Naive thymus-derived CD4-positive, alpha-beta T cell (primary cell): ENCODE results near the gene KRT222. TPM values are rescaled to one million over a fixed set of nuclear protein-coding genes. Genes with fewer than 3 reads are reported as not detected.

ENCODE experiments used
- ATAC-seq: fragments of 150-1000 bp; cut with Tn5 transposase; 2 replicates; pipeline ENCODE4 v1.10.0; 2021; ENCODE audit warnings: mild to moderate bottlenecking, moderate library complexity
- CTCF ChIA-PET: fragments of 350-600 bp; sonication (Branson Sonifier 250); formaldehyde crosslinking; loops from one replicate; lab custom pipeline; 2021; ENCODE audit warnings: antibody characterized with exemption; lab: Charles Lee
- POLR2A ChIA-PET: fragments of 350-600 bp; sonication (Branson Sonifier 250); formaldehyde crosslinking; loops from one replicate; lab custom pipeline; 2021; ENCODE audit warnings: antibody characterized with exemption, inconsistent platforms; lab: Charles Lee
- DNase-seq, 9 donors: peaks; one replicate each; pipeline versions ENCODE4 v3.0.0 to v3.0.0-alpha.2; 2020 to 2022; ENCODE audit warnings: mixed read lengths in 1 of 9
- H3K27ac ChIP-seq: one replicate; pipeline ENCODE4 v1.7.0; 2013; ENCODE audit warnings: mild to moderate bottlenecking, low read depth, low read length, moderate library complexity
- H3K27me3 ChIP-seq, 2 donors: one replicate each; pipeline ENCODE4 v1.7.0; 2013; ENCODE audit warnings: low read length in 2 of 2, mild to moderate bottlenecking in 2 of 2, moderate library complexity in 2 of 2; ENCODE audit not compliant: control insufficient read depth in 2 of 2, insufficient read depth in 2 of 2
- H3K36me3 ChIP-seq, 3 experiments: 1 replicate in 2 of 3; 2 replicates in 1 of 3; pipeline ENCODE4 v1.7.0; 2013; ENCODE audit warnings: low read length in 3 of 3, mild to moderate bottlenecking in 3 of 3, moderate library complexity in 1 of 3; ENCODE audit not compliant: insufficient read depth in 3 of 3, control insufficient read depth in 2 of 3
- H3K4me1 ChIP-seq, 2 donors: one replicate each; pipeline ENCODE4 v1.7.0; 2013; ENCODE audit warnings: low read length in 2 of 2, mild to moderate bottlenecking in 2 of 2, moderate library complexity in 1 of 2; ENCODE audit not compliant: control insufficient read depth in 2 of 2, insufficient read depth in 2 of 2
- H3K4me3 ChIP-seq: 2 replicates; pipeline ENCODE4 v1.7.0; 2013; ENCODE audit warnings: mild to moderate bottlenecking, low read length
- H3K9me3 ChIP-seq, 3 experiments: 1 replicate in 2 of 3; 2 replicates in 1 of 3; pipeline ENCODE4 v1.7.0; 2013; ENCODE audit warnings: low read length in 3 of 3; ENCODE audit not compliant: control insufficient read depth in 2 of 3
- H3K27ac Mint-ChIP-seq, 9 donors: one replicate each; pipeline ENCODE4 v1.8.0; 2020 to 2022; ENCODE audit warnings: mixed read lengths in 9 of 9, mild to moderate bottlenecking in 8 of 9, moderate library complexity in 5 of 9, inconsistent platforms in 2 of 9
- H3K27me3 Mint-ChIP-seq, 5 donors: one replicate each; pipeline ENCODE4 v1.8.0; 2021 to 2022; ENCODE audit warnings: mixed read lengths in 5 of 5, mild to moderate bottlenecking in 1 of 5
- H3K36me3 Mint-ChIP-seq, 5 donors: one replicate each; pipeline ENCODE4 v1.8.0; 2020 to 2022; ENCODE audit warnings: mixed read lengths in 5 of 5, mild to moderate bottlenecking in 3 of 5, inconsistent platforms in 1 of 5
- H3K4me1 Mint-ChIP-seq, 7 donors: one replicate each; pipeline ENCODE4 v1.8.0; 2020 to 2022; ENCODE audit warnings: mixed read lengths in 7 of 7, mild to moderate bottlenecking in 3 of 7, inconsistent platforms in 1 of 7
- H3K4me3 Mint-ChIP-seq, 10 donors: one replicate each; pipeline ENCODE4 v1.8.0; 2020 to 2022; ENCODE audit warnings: mild to moderate bottlenecking in 10 of 10, mixed read lengths in 10 of 10, moderate library complexity in 6 of 10, inconsistent platforms in 2 of 10
- H3K9me3 Mint-ChIP-seq, 11 donors: one replicate each; pipeline ENCODE4 v1.8.0; 2020 to 2022; ENCODE audit warnings: mixed read lengths in 11 of 11, mild to moderate bottlenecking in 4 of 11, inconsistent platforms in 1 of 11, moderate library complexity in 1 of 11
- intact Hi-C, 2 donors: fragments of 100-400 bp; cut with micrococcal nuclease; formaldehyde crosslinking; loops; one replicate each; pipeline ENCODE4 v1.15.1; 2023
- polyA plus RNA-seq, 2 donors: library from polyadenylated mRNA; unstranded; fragments of 300-500 nt; fragmentation: Illumina TruSeq; gene quantifications; one replicate each; pipeline ENCODE4 v1.2.3, GENCODE V29; 2021
- total RNA-seq, 6 experiments: library from RNA in 5 of 6; stranded (reverse) in 5 of 6; gene quantifications; 1 replicate in 5 of 6; 2 replicates in 1 of 6; pipeline ENCODE4 v1.2.3 and lab custom pipeline; 2021 to 2026

Gene KRT222
- total and polyA plus RNA-seq, 7 experiments from 2014 or later, result not detected

GRCh38 chr17:40622509-40622928 is 42.5 kb downstream of the KRT222 start:
- peak; percentile 74 for ATAC-seq

GRCh38 chr17:40621578-40621977 is 43.4 kb downstream of the KRT222 start:
- H3K4me3 Mint-ChIP-seq, result peak overlapping the region in 2 of 10 donors; percentile 64 to 67
- peak overlapping the region in 5 of 9 donors; percentile 18 to 91 (median 69) for H3K27ac Mint-ChIP-seq
- H3K4me1 Mint-ChIP-seq, result peaks cover 25 to 67% (median 52%) of the 10 kb centered on the region in 7 donors

More at GRCh38 chr17:40622509-40622928, 42.5 kb downstream of the KRT222 start:
- ChIA-PET CTCF (interaction anchor here (0.6 to 16.4 kb wide), 4 partner anchors 53 to 87 kb away, joined by 3 to 425 read pairs (median 3); partner anchors contain the start of gene CCR7), POLR2A (interaction anchor here (1.4 to 29.4 kb wide), 4 partner anchors 10 to 67 kb away, joined by 5 to 2132 read pairs (median 6); partner anchors contain the start of gene CCR7)
- Histone ChIP-seq H3K27me3 (no peaks in the 10 kb centered on the region), H3K9me3 (no peaks in the 10 kb centered on the region), H3K36me3 (peaks cover 0 to 3% (median 0%) of the 10 kb centered on the region in 3 experiments), H3K4me3 (peak overlapping the region; percentile 28), H3K27ac (peak overlapping the region; percentile 18), H3K4me1 (peaks cover 27 to 35% of the 10 kb centered on the region in 2 donors)
- peak overlapping the region; percentile 11 to 88 (median 73) for H3K27ac Mint-ChIP-seq
- H3K36me3 Mint-ChIP-seq, result peaks cover 0 to 4% (median 0%) of the 10 kb centered on the region in 5 donors
- no peaks in the 10 kb centered on the region for H3K27me3 Mint-ChIP-seq
- H3K4me3 Mint-ChIP-seq, result peak overlapping the region; percentile 54 to 81 (median 66)
- peaks cover 21 to 61% (median 48%) of the 10 kb centered on the region in 7 donors for H3K4me1 Mint-ChIP-seq
- DNase-seq, result peak in 5 of 9 donors; percentile 38 to 60 (median 53)
- intact Hi-C loops, result loop anchor here (5.0 kb wide), 2 partner anchors 105 to 1025 kb away; no protein-coding TSS in a partner anchor
- H3K9me3 Mint-ChIP-seq, result no peaks in the 10 kb centered on the region

GRCh38 chr17:40621019-40621418 is 44.0 kb downstream of the KRT222 start:
- H3K36me3 Mint-ChIP-seq, result peaks cover 0 to 2% (median 0%) of the 10 kb centered on the region in 5 donors
- H3K4me3 ChIP-seq, result no peak overlapping the region
- H3K27ac Mint-ChIP-seq, result peak overlapping the region in 5 of 9 donors; percentile 48 to 91 (median 76)
- DNase-seq (no peak), ATAC-seq (no peak)
- no peaks in the 10 kb centered on the region for H3K9me3 Mint-ChIP-seq
- ChIA-PET CTCF (interaction anchor here (0.8 to 16.4 kb wide), 5 partner anchors 14 to 206 kb away, joined by 3 to 425 read pairs (median 6); partner anchors contain the start of gene CCR7), POLR2A (interaction anchor here (29.4 kb wide), 1 partner anchor 66 kb away, joined by 2132 read pairs; the partner anchor contains the start of gene CCR7)
- H3K36me3 ChIP-seq, result no peaks in the 10 kb centered on the region
- no peaks in the 10 kb centered on the region for H3K9me3 ChIP-seq
- H3K4me1 Mint-ChIP-seq, result peaks cover 29 to 73% (median 58%) of the 10 kb centered on the region in 7 donors
- no peaks in the 10 kb centered on the region for H3K27me3 Mint-ChIP-seq
- H3K27ac ChIP-seq, result no peak overlapping the region
- no peaks in the 10 kb centered on the region for H3K27me3 ChIP-seq
- peaks cover 27 to 40% of the 10 kb centered on the region in 2 donors for H3K4me1 ChIP-seq
- intact Hi-C loops, result loop anchor here (5.0 kb wide), 2 partner anchors 106 to 1026 kb away; no protein-coding TSS in a partner anchor
- peak overlapping the region in 7 of 10 donors; percentile 2 to 92 (median 29) for H3K4me3 Mint-ChIP-seq

More at GRCh38 chr17:40621578-40621977, 43.4 kb downstream of the KRT222 start:
- Histone ChIP-seq H3K4me1 (peaks cover 27 to 35% of the 10 kb centered on the region in 2 donors), H3K27me3 (no peaks in the 10 kb centered on the region), H3K9me3 (no peaks in the 10 kb centered on the region), H3K4me3 (no peak overlapping the region), H3K36me3 (no peaks in the 10 kb centered on the region), H3K27ac (no peak overlapping the region)
- CTCF ChIA-PET, result interaction anchor here (0.8 to 16.4 kb wide), 3 partner anchors 14 to 206 kb away, joined by 3 to 425 read pairs (median 5); partner anchors contain the start of gene CCR7
- peaks cover 0 to 2% (median 0%) of the 10 kb centered on the region in 5 donors for H3K36me3 Mint-ChIP-seq
- ATAC-seq, result no peak
- POLR2A ChIA-PET, result interaction anchor here (1.4 to 29.4 kb wide), 4 partner anchors 9 to 66 kb away, joined by 5 to 2132 read pairs (median 6); partner anchors contain the start of gene CCR7
- intact Hi-C loops, result loop anchor here (5.0 kb wide), 2 partner anchors 106 to 1026 kb away; no protein-coding TSS in a partner anchor
- no peaks in the 10 kb centered on the region for H3K27me3 Mint-ChIP-seq
- no peaks in the 10 kb centered on the region for H3K9me3 Mint-ChIP-seq
- no peak for DNase-seq

DNA sequence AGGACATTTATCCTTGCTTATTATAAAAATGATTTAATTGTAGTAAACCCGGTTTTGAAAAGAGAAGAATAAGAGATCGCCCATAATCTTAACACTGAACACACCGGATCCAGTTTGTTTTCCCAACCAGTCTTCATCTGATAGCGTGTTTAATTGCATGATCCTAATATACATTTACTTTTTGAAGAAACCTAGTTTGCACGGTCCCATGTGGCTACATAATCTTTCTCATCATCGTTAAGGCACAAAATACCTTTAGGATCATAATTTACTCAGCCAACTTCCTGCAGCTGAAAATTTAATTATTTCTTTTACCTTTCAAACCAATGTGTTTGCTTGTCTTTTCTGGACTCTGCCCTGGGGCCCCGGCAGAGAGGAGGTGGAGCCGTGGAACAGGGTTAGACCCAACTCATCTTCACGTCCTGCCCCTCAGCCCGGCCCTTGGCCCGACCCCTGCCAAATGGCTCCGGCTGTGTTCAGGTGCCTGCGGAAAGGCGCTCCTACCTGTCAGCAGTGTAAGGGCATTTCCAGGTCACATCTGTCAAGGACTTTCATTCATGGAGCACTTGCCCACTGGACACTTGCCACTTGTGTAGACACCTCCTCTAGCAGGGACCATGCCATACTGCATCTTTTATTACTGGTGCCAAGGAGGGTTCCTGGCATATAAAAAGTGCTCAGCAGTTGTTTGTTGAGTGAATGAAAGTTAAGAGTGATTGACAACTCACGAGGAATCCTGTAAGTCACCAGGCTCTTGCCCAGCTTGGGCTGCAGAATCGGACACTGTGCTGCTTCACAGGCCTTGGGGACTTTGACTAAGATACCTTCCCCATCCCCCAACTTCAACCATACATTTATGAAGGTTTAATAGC is 46.0 kb downstream of the KRT222 start:
- no peaks in the 10 kb centered on the region for H3K9me3 Mint-ChIP-seq
- H3K27ac Mint-ChIP-seq, result peak overlapping the region in 6 of 9 donors; percentile 19 to 96 (median 82)
- no peaks in the 10 kb centered on the region for H3K36me3 Mint-ChIP-seq
- no peaks in the 10 kb centered on the region for H3K9me3 ChIP-seq
- H3K36me3 ChIP-seq, result no peaks in the 10 kb centered on the region
- peaks cover 36 to 78% (median 75%) of the 10 kb centered on the region in 7 donors for H3K4me1 Mint-ChIP-seq
- ChIA-PET POLR2A (interaction anchor here (0.6 to 29.4 kb wide), 9 partner anchors 12 to 192 kb away, joined by 3 to 2132 read pairs (median 4); partner anchors contain the start of genes CCR7 and SMARCE1), CTCF (interaction anchor here (0.7 to 16.4 kb wide), 14 partner anchors 11 to 1047 kb away, joined by 3 to 425 read pairs (median 4); partner anchors contain the start of gene CCR7)
- no peaks in the 10 kb centered on the region for H3K27me3 ChIP-seq
- ATAC-seq, result no peak
- peak overlapping the region in 3 of 10 donors; percentile 79 to 89 (median 86) for H3K4me3 Mint-ChIP-seq
- H3K27ac ChIP-seq, result no peak overlapping the region
- H3K4me1 ChIP-seq, result peaks cover 42 to 60% of the 10 kb centered on the region in 2 donors
- no peak for DNase-seq
- intact Hi-C loops, result no loop called here
- no peaks in the 10 kb centered on the region for H3K27me3 Mint-ChIP-seq
- H3K4me3 ChIP-seq, result no peak overlapping the region

DNA sequence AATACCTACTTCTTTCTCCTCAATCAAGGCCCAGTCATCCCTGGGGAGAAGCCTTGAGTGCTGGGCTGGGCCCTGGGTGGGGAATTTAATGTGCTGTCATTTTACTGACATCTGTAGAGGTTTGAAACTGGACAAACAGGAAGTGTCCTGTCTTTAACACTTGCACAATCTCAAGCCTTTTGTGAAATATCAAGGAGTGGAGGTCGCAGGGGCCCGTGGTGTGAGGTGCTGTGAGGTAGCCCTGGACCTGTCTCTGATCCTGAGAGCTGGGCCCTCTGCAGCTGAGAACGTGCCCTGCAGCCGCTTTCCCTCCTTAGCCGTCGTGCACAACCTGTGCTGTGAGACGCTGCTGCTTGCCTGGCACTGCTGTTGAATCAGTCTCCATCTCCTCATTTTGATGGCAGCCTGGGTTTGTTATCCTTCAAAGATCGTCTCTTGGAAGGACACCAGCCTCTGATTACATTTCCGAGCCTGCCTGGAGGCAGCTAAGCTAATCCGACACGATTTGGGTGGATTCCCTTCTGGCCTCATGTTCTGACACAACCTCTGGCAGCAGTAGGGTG is 47.2 kb downstream of the KRT222 start:
- CTCF ChIA-PET, result interaction anchor here (0.7 to 16.4 kb wide), 5 partner anchors 59 to 1048 kb away, joined by 3 to 425 read pairs (median 3); partner anchors contain the start of gene CCR7
- Histone ChIP-seq H3K27me3 (no peaks in the 10 kb centered on the region), H3K36me3 (no peaks in the 10 kb centered on the region), H3K4me3 (no peak overlapping the region), H3K27ac (peak overlapping the region; percentile 94), H3K9me3 (no peaks in the 10 kb centered on the region), H3K4me1 (peaks cover 46 to 67% of the 10 kb centered on the region in 2 donors)
- Mint-ChIP-seq H3K36me3 (no peaks in the 10 kb centered on the region), H3K4me1 (peaks cover 37 to 84% (median 78%) of the 10 kb centered on the region in 7 donors), H3K27me3 (no peaks in the 10 kb centered on the region), H3K4me3 (peak overlapping the region in 1 of 10 donors; percentile 25), H3K27ac (peak overlapping the region in 7 of 9 donors; percentile 51 to 100 (median 97)), H3K9me3 (no peaks in the 10 kb centered on the region)
- DNase-seq (no peak), ATAC-seq (no peak)
- POLR2A ChIA-PET, result interaction anchor here (0.6 to 29.4 kb wide), 6 partner anchors 13 to 82 kb away, joined by 3 to 2132 read pairs (median 32); partner anchors contain the start of gene CCR7
- intact Hi-C loops, result no loop called here
